ENCODE measurements around the gene SF3A1.
A peak's percentile ranks its signal among the peaks of the same experiment; 100 is the strongest.

Gene SF3A1

GRCh38 chr22:30321461-30321860 is 35.2 kb downstream of the SF3A1 start:
- no peak for DNase-seq

- no peak for DNase-seq
Observed at GRCh38 chr22:30320021-30320556, 36.6 kb downstream of the SF3A1 start.

GRCh38 chr22:30318799-30319419 is 37.8 kb downstream of the SF3A1 start:
- no peak for DNase-seq

GRCh38 chr22:30317778-30318177 is 38.9 kb downstream of the SF3A1 start:
- no peak for DNase-seq

- DNase-seq, result no peak
Observed at GRCh38 chr22:30315962-30316576, 40.6 kb downstream of the SF3A1 start.

GRCh38 chr22:30314915-30315314 is 41.8 kb downstream of the SF3A1 start:
- DNase-seq, result peak; percentile 64

- DNase-seq, result no peak
Observed at GRCh38 chr22:30313527-30314363, 42.9 kb downstream of the SF3A1 start.

GRCh38 chr22:30312053-30312452 is 44.6 kb downstream of the SF3A1 start:
- no peak for DNase-seq

- no peak for DNase-seq
Observed at GRCh38 chr22:30310881-30311771, 45.6 kb downstream of the SF3A1 start.

- peak; percentile 57 for DNase-seq
Observed at GRCh38 chr22:30309951-30310741, 46.5 kb downstream of the SF3A1 start.

- DNase-seq, result no peak
Observed at GRCh38 chr22:30308518-30309230, 48.0 kb downstream of the SF3A1 start.

GRCh38 chr22:30308093-30308492 is 48.6 kb downstream of the SF3A1 start:
- DNase-seq, result no peak

- no peak for DNase-seq
Observed at GRCh38 chr22:30307041-30307574, 49.6 kb downstream of the SF3A1 start.

GRCh38 chr22:30306627-30307011 is 50.1 kb downstream of the SF3A1 start:
- no peak for DNase-seq

GRCh38 chr22:30305906-30306626 is 50.6 kb downstream of the SF3A1 start:
- DNase-seq, result peak; percentile 71

GRCh38 chr22:30305519-30305905 is 51.2 kb downstream of the SF3A1 start:
- peak; percentile 65 for DNase-seq

GRCh38 chr22:30304495-30305244 is 52.0 kb downstream of the SF3A1 start:
- DNase-seq, result no peak

GRCh38 chr22:30302810-30303138 is 53.9 kb downstream of the SF3A1 start:
- no peak for DNase-seq

- no peak for DNase-seq
Observed at GRCh38 chr22:30301995-30302809, 54.5 kb downstream of the SF3A1 start.

Data from CD4-positive, alpha-beta T cell treated with Interleukin-12 subunit alpha and Interleukin-12 subunit beta, for 1 hour (primary cell).